T-helper 17 cell (primary cell): ENCODE data around the gene ZFP36L2. TPM values are rescaled to one million over a fixed set of nuclear protein-coding genes. Genes with fewer than 3 reads are reported as not detected.

Experiments
- ATAC-seq: fragments of 150-1000 bp; cut with Tn5 transposase; 2 replicates; pipeline ENCODE4 v1.10.0; 2021; ENCODE audit warnings: mild to moderate bottlenecking, moderate library complexity
- DNase-seq, 3 donors: peaks; one replicate each; pipeline versions ENCODE4 v3.0.0 to v3.0.0-alpha.2; 2020 to 2021
- H3K9me3 ChIP-seq: one replicate; pipeline ENCODE4 v1.7.0; 2013; ENCODE audit warnings: low read length, mild to moderate bottlenecking; ENCODE audit not compliant: control insufficient read depth, poor library complexity, severe bottlenecking
- H3K27ac Mint-ChIP-seq: one replicate; pipeline ENCODE4 v1.8.0; 2022; ENCODE audit warnings: mild to moderate bottlenecking, moderate library complexity, mixed read lengths
- H3K27me3 Mint-ChIP-seq: one replicate; pipeline ENCODE4 v1.8.0; 2022; ENCODE audit warnings: mixed read lengths
- H3K36me3 Mint-ChIP-seq: one replicate; pipeline ENCODE4 v1.8.0; 2022; ENCODE audit warnings: low read depth, mixed read lengths
- H3K4me1 Mint-ChIP-seq: one replicate; pipeline ENCODE4 v1.8.0; 2022; ENCODE audit warnings: mild to moderate bottlenecking, mixed read lengths
- H3K4me3 Mint-ChIP-seq: one replicate; pipeline ENCODE4 v1.8.0; 2022; ENCODE audit warnings: mild to moderate bottlenecking, moderate library complexity, mixed read lengths
- total RNA-seq, 4 donors: library from RNA in 2 of 4; stranded (reverse) in 2 of 4; gene quantifications; one replicate each; pipeline ENCODE4 v1.2.3 and lab custom pipeline; 2022 to 2026

Gene ZFP36L2
- total RNA-seq, 2 donors from 2014 or later = 501 to 627 TPM

DNA sequence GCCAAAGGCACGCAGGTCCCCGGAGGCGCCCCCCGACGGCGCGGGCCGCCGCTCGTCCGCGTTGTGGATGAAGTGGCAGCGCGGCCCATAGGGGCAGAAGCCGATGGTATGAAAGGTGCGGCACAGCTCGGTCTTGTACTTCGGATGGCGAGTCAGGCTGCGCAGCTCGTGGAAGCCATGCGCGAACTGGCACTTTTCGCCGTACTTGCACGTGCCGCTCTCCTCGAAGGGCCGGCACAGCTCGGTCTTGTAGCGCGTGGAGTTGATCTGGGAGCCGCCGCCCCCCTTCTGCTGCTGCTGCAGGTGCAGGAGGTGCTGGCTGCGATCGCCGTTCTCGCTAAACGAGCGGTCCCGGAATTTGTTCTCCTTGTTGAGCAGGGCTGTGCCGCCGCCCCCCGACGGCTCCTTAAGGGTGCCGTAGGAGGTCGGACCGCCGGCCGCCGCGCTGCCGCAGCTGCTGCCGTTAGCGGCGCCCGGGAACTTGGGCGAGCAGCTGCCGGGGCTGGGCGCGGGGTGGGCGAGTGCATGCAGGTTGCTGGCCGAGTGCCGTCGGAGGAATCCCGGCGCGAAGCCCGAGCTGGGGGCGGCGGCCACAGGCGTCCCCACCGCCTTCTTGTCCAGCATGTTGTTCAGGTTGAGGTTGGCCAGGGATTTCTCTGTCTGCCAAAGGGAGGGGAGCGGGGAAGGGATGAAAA lies 1.2 kb downstream of the ZFP36L2 start:
- DNase-seq (peak; percentile 39 to 41 (median 40)), ATAC-seq (no peak)
- Mint-ChIP-seq H3K27ac (peak overlapping the region; percentile 93), H3K4me1 (peaks cover 38% of the 10 kb centered on the region), H3K36me3 (peaks cover 8% of the 10 kb centered on the region), H3K4me3 (peak overlapping the region; percentile 90), H3K27me3 (no peaks in the 10 kb centered on the region)
- H3K9me3 ChIP-seq = no peaks in the 10 kb centered on the region

DNA sequence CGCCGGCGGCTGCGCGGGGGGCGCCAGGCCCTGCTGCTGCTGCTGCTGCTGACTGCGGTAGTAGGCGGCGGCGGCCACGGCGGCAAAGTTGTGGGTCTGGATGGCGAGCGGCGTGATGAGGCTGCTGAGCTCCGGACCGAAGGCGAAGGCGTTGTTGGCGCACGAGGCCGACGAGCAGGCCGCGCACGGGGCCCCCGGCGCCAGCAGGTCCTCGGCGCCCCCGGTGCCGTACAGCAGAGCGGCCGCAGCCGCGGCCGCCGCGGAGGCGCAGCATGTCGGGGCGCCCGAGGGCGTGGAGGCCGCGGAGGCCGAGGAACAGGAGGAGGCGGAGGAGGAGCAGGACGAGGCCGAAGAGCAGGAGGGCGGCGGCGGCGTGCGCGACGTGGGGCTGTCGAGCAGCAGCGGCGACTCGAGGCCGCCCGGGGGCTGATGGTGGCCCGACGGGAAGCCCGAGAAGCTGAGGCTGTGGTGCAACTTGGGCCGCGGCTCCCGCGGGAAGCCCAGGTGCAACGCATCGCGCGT lies 1.8 kb downstream of the ZFP36L2 start:
- Mint-ChIP-seq H3K4me3 (peak overlapping the region; percentile 90), H3K27ac (peak overlapping the region; percentile 93), H3K36me3 (peaks cover 8% of the 10 kb centered on the region), H3K4me1 (peaks cover 43% of the 10 kb centered on the region), H3K27me3 (no peaks in the 10 kb centered on the region)
- DNase-seq (peak; percentile 20 to 32 (median 31)), ATAC-seq (no peak)
- H3K9me3 ChIP-seq = no peaks in the 10 kb centered on the region

DNA sequence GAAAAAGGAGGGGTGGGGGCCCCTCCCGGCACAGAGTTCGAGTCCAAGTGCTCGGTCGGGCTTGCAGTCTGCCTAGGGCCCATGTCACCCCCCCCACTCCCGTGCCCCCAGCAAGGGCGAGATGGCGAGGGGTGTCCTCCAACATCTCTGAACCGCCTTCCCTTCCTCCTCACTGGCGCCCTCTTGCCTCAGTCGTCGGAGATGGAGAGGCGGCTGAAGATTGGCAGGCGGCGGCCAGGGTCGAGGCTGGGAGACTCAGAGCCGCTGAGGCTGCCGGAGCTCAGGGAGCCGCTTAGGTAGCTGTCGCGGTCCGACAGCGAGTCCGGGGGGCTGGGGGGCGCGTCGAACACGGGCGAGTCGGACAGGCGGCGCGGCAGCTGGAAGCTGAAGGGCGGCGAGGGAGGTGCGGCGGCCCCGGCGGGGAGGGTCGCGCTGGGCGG lies 2.3 kb downstream of the ZFP36L2 start:
- Mint-ChIP-seq H3K4me1 (peaks cover 43% of the 10 kb centered on the region), H3K27ac (peak overlapping the region; percentile 93), H3K27me3 (no peaks in the 10 kb centered on the region), H3K4me3 (peak overlapping the region; percentile 90), H3K36me3 (peaks cover 6% of the 10 kb centered on the region)
- no peaks in the 10 kb centered on the region for H3K9me3 ChIP-seq
- DNase-seq = peak; percentile 41 to 60 (median 42)
- ATAC-seq = no peak

DNA sequence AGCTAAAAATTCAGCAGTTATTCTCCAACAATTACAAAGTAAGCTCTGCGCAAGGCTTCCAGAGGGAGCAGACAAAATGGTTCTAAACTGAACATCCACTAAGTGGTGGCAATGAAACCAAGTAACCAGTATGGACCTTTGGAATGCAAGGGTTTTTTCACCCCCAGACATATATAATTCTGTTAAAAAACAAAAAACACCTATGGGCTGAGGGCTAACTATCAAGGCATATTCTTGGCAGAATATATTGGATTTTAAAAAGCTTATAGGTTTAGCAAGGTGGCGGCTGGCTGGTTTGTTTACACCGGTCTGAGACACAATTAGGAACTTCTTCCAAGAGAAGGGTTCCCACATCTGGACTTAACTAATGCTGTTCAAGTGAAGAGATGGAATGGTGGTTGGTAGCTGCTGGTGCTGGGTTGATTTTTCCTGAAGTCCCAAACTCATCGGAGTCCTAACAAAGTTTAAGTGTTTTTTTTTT lies 2.8 kb downstream of the ZFP36L2 start:
- Mint-ChIP-seq H3K27me3 (no peaks in the 10 kb centered on the region), H3K36me3 (peaks cover 6% of the 10 kb centered on the region), H3K27ac (peak overlapping the region; percentile 93), H3K4me3 (peak overlapping the region; percentile 90), H3K4me1 (peaks cover 46% of the 10 kb centered on the region)
- no peaks in the 10 kb centered on the region for H3K9me3 ChIP-seq
- DNase-seq (no peak), ATAC-seq (no peak)

- Mint-ChIP-seq H3K4me1 (peaks cover 44% of the 10 kb centered on the region), H3K36me3 (peaks cover 6% of the 10 kb centered on the region), H3K27ac (peak overlapping the region; percentile 93), H3K4me3 (peak overlapping the region; percentile 96), H3K27me3 (no peaks in the 10 kb centered on the region)
- ATAC-seq (no peak), DNase-seq (no peak)
- H3K9me3 ChIP-seq = no peaks in the 10 kb centered on the region
Measured at GRCh38 chr2:43222475-43223309, 3.7 kb downstream of the ZFP36L2 start.

GRCh38 chr2:43221763-43222474 lies 4.5 kb downstream of the ZFP36L2 start:
- DNase-seq = peak; percentile 26 to 40 (median 26)
- peak overlapping the region; percentile 93 for H3K27ac Mint-ChIP-seq
- no peaks in the 10 kb centered on the region for H3K27me3 Mint-ChIP-seq
- no peaks in the 10 kb centered on the region for H3K9me3 ChIP-seq
- peaks cover 6% of the 10 kb centered on the region for H3K36me3 Mint-ChIP-seq
- H3K4me1 Mint-ChIP-seq = peaks cover 45% of the 10 kb centered on the region
- ATAC-seq = no peak
- H3K4me3 Mint-ChIP-seq = peak overlapping the region; percentile 96

DNA sequence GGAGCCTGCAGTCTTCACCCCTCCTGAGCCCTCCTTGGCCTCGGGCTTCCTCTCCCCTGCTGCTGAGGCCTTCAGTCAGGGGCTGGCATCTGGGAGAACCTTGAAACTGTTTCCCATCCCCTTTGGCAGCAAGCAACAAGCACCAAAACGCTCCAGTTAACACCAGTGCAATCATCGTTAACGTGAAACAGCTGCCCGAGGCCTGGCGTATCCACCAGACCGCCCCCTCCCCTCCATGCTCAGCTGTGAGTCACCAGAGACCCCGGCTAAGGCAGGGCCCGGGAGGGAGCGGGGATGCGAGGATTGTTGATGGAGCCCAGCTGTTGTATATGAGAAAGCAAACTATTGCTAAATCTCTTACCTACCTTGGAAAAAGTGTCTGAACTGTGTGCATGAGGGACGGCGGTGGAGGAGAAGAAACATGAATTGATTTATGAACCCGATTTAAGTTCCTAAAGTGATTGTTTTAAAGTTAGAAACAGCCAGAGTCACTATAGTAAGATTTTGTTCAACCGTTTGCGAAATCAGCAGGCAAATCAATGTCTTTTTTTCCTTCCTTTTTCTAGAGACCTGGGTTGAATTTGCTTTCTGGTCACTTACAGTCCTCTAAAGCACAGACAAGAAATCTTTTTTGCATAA lies 5.2 kb downstream of the ZFP36L2 start:
- Mint-ChIP-seq H3K36me3 (peaks cover 6% of the 10 kb centered on the region), H3K27me3 (no peaks in the 10 kb centered on the region), H3K4me1 (peaks cover 45% of the 10 kb centered on the region), H3K4me3 (peak overlapping the region; percentile 96), H3K27ac (peak overlapping the region; percentile 93)
- H3K9me3 ChIP-seq = no peaks in the 10 kb centered on the region
- ATAC-seq (no peak), DNase-seq (peak in 1 of 3 donors; percentile 26)

- ATAC-seq = no peak
- Mint-ChIP-seq H3K27ac (peak overlapping the region; percentile 93), H3K36me3 (peaks cover 6% of the 10 kb centered on the region), H3K4me1 (peaks cover 45% of the 10 kb centered on the region), H3K4me3 (peak overlapping the region; percentile 96), H3K27me3 (no peaks in the 10 kb centered on the region)
- no peaks in the 10 kb centered on the region for H3K9me3 ChIP-seq
- no peak for DNase-seq
Measured at GRCh38 chr2:43220760-43221123, 5.7 kb downstream of the ZFP36L2 start.

- no peaks in the 10 kb centered on the region for H3K9me3 ChIP-seq
- H3K36me3 Mint-ChIP-seq = peaks cover 6% of the 10 kb centered on the region
- DNase-seq (no peak), ATAC-seq (no peak)
- no peaks in the 10 kb centered on the region for H3K27me3 Mint-ChIP-seq
- H3K4me1 Mint-ChIP-seq = peaks cover 45% of the 10 kb centered on the region
- peak overlapping the region; percentile 96 for H3K4me3 Mint-ChIP-seq
- peak overlapping the region; percentile 93 for H3K27ac Mint-ChIP-seq
Measured at GRCh38 chr2:43220229-43220751, 6.1 kb downstream of the ZFP36L2 start.

DNA sequence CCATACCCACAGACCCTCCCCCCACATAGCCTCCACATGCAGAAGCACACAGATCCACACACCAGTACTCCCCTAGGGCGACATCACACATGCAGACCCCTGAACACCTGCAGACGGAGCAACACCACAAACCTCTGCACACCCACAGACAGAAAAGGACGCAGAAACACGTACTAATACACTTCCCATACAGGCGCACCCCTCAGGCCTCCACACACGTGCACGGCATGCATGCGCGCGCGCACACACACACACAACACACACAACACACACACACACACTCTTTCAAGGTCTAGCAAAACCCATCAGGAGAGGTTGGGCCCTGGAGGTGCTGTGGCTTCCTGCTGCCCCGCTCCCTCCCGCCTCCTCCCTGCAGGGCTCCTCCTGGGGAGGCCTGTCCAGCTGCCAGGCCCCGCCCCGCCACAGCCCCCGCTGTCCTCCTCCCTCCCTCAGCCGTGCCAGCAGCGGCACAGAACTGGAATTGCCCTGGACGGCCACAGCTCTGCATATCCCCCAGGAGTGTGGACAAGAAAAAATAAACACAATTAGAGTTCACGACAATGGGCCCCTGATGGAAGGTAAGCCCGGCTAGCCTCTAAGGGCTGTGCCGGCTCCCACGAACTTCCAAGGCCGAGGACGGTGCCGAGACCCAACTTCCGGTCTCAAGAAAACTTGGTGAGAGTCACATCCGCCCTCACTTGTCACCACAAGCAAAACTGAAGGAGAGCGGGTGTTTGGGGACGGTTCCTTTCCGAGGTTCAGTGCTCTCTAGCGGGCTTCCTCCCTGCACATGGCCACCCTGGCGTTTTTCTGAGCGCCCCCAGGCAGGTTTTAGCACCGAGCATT lies 6.8 kb downstream of the ZFP36L2 start:
- ATAC-seq (peak; percentile 50), DNase-seq (peak; percentile 56 to 64 (median 58))
- H3K36me3 Mint-ChIP-seq = peaks cover 4% of the 10 kb centered on the region
- H3K9me3 ChIP-seq = no peaks in the 10 kb centered on the region
- peaks cover 45% of the 10 kb centered on the region for H3K4me1 Mint-ChIP-seq
- peak overlapping the region; percentile 96 for H3K4me3 Mint-ChIP-seq
- no peaks in the 10 kb centered on the region for H3K27me3 Mint-ChIP-seq
- peak overlapping the region; percentile 93 for H3K27ac Mint-ChIP-seq

DNA sequence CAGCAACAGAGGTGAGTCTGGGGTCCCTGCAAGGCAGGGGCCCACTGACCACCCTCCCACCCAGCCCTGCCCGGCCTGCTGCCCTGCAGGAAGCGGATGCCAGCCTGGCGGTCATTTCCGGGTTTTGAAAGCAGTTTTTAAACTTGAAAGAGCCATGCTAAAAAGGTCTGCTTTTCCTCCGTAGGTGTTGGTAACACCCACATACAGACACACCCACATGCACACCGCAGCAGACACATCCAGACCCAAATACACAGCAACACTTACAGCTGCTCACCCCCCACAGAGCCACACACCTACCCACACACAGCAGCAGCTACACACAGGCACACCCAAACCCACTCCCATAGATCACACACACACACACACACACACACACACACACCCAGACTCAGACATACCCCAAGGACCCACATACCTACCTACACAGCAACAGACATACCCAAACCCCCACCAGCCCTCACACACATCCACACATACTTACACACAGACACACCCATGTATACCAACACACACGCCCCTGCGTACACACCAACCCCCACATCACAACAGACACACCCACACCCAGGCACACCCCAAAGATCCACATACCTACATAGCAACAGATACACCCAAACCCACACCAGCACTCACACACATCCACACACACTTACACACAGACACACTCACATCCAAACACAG lies 7.6 kb downstream of the ZFP36L2 start:
- Mint-ChIP-seq H3K4me3 (peak overlapping the region; percentile 96), H3K4me1 (peaks cover 44% of the 10 kb centered on the region), H3K27ac (peak overlapping the region; percentile 93), H3K36me3 (peaks cover 2% of the 10 kb centered on the region), H3K27me3 (no peaks in the 10 kb centered on the region)
- DNase-seq (peak; percentile 44 to 73 (median 60)), ATAC-seq (peak; percentile 74)
- H3K9me3 ChIP-seq = no peaks in the 10 kb centered on the region
